ENCODE data around the gene RACK1. TPM values are rescaled to one million over a fixed set of nuclear protein-coding genes. Genes with fewer than 3 reads are reported as not detected.
"Not testable (repeated sequence)": the region's sequence is repeated elsewhere in the genome, so short reads cannot be mapped to it uniquely, and the experiment has no call there.

The RACK1 gene
- total RNA-seq, 2 experiments from 2014 or later, result 2,077 to 5,614 TPM

DNA sequence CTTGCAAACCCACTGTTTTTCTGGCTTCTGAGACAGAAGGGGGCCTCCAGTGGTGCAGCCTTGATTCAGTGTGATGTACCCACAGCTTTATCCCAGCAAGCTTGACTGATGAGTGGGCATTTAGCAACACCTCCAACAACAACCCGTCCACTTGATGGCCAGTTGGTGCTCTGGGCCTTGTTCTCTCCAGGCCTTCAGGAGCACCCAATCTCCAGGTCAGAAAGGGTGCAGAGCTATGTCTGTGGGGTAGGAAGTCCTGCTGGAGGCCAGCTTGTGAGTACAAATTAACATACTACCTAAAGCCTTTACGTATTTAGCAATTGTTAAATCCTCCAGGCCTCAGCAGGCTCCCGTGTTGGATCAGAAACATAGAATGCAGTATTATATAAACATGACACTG lies 27.4 kb upstream of the RACK1 start:
- Histone ChIP-seq H3K4me2 (ENCODE audit: low read length) (no peak overlapping the region), H3K4me3 (ENCODE audit: low read depth, low read length, poor library complexity, severe bottlenecking) (no peak overlapping the region), H3K4me1 (ENCODE audit: insufficient read depth, low read length, poor library complexity, severe bottlenecking) (no peaks in the 10 kb centered on the region), H4K20me1 (ENCODE audit: insufficient read depth, low read length) (no peaks in the 10 kb centered on the region), H3K9me2 (ENCODE audit: insufficient read depth, low read length) (no peaks in the 10 kb centered on the region), H3K79me2 (ENCODE audit: insufficient read depth, low read depth, low read length) (no peaks in the 10 kb centered on the region), H3K36me3 (ENCODE audit: insufficient read depth, low read length) (no peaks in the 10 kb centered on the region), H3K9me3 (ENCODE audit: low read length) (no peaks in the 10 kb centered on the region), H3K27ac (ENCODE audit: low read depth, low read length, poor library complexity, severe bottlenecking) (no peak overlapping the region), H2AFZ (ENCODE audit: low read length) (no peak overlapping the region)
- BruUV-seq (replicated peaks), result no TSS peak
- no peak for DNase-seq (ENCODE audit: low spot score)
- intact Hi-C loops (cut with micrococcal nuclease; ENCODE audit: unreplicated experiment), result no loop called here
- ChIA-PET CTCF (ENCODE audit: unreplicated experiment) (no interaction called here), POLR2A (no interaction called here)
- no peak for TF ChIP-seq EZH2phosphoT487 (IDR thresholded peaks at IDR 0.05; ENCODE audit: borderline replicate concordance, low read depth, low read length)
- TF ChIP-seq, protein P1, sequence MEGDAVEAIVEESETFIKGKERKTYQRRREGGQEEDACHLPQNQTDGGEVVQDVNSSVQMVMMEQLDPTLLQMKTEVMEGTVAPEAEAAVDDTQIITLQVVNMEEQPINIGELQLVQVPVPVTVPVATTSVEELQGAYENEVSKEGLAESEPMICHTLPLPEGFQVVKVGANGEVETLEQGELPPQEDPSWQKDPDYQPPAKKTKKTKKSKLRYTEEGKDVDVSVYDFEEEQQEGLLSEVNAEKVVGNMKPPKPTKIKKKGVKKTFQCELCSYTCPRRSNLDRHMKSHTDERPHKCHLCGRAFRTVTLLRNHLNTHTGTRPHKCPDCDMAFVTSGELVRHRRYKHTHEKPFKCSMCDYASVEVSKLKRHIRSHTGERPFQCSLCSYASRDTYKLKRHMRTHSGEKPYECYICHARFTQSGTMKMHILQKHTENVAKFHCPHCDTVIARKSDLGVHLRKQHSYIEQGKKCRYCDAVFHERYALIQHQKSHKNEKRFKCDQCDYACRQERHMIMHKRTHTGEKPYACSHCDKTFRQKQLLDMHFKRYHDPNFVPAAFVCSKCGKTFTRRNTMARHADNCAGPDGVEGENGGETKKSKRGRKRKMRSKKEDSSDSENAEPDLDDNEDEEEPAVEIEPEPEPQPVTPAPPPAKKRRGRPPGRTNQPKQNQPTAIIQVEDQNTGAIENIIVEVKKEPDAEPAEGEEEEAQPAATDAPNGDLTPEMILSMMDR (conservative IDR thresholded peaks at IDR 0.05; ENCODE audit: low read length), result no peak

DNA sequence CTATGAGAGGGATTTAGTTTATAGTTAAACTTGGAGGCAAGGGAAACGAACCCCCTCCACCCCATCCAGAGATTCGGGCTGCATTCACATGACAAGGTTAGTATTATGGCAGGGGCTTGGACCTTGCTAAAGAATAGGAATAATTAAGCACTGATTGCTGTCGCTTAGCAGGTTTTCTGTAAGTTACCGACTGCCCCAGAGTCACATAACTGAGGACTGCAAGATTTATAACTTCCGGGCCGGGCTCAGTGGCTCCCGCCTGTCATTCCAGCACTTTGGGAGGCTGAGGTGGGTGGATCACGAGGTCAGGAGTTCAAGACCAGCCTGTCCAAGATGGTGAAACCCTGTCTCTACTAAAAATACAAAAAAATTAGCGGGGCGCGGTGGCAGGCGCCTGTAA lies 24.2 kb upstream of the RACK1 start:
- intact Hi-C loops (cut with micrococcal nuclease; ENCODE audit: unreplicated experiment); CTCF ChIA-PET (ENCODE audit: unreplicated experiment); POLR2A ChIA-PET; H3K4me2 ChIP-seq (ENCODE audit: low read length); H2AFZ ChIP-seq (ENCODE audit: low read length); H3K79me2 ChIP-seq (ENCODE audit: insufficient read depth, low read depth, low read length); H3K9me3 ChIP-seq (ENCODE audit: low read length); H3K4me1 ChIP-seq (ENCODE audit: insufficient read depth, low read length, poor library complexity, severe bottlenecking); BruUV-seq (replicated peaks); H3K27ac ChIP-seq (ENCODE audit: low read depth, low read length, poor library complexity, severe bottlenecking); H3K4me3 ChIP-seq (ENCODE audit: low read depth, low read length, poor library complexity, severe bottlenecking); H4K20me1 ChIP-seq (ENCODE audit: insufficient read depth, low read length); H3K9me2 ChIP-seq (ENCODE audit: insufficient read depth, low read length); DNase-seq (ENCODE audit: low spot score): not testable (repeated sequence)
- peaks cover 12% of the 10 kb centered on the region for H3K36me3 ChIP-seq (ENCODE audit: insufficient read depth, low read length)

DNA sequence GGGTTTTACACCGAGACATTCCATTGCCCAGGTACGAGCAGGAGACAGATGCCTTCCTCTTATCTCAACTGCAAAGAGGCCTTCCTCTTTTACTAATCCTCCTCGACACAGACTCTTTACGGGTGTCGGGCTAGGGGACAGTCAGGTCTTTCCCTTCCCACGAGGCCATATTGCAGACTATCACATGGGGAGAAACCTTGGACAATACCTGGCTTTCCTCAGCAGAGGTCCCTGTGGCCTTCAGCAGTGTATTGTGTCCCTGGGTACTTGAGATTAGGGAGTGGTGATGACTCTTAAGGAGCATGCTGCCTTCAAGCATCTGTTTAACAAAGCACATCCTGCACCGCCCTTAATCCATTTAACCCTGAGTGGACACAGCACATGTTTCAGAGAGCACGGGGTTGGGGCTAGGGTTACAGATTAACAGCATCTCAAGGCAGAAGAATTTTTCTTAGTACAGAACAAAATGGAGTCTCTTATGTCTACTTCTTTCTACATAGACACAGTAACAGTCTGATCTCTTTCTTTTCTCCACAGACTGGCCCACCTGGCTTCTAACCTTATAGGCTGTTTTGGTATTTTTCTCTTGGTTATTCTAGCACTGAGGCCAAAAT lies 23.7 kb upstream of the RACK1 start:
- CTCF ChIA-PET (ENCODE audit: unreplicated experiment); H3K4me3 ChIP-seq (ENCODE audit: low read depth, low read length, poor library complexity, severe bottlenecking); POLR2A ChIA-PET; H4K20me1 ChIP-seq (ENCODE audit: insufficient read depth, low read length); H3K9me3 ChIP-seq (ENCODE audit: low read length); H2AFZ ChIP-seq (ENCODE audit: low read length); BruUV-seq (replicated peaks); H3K4me2 ChIP-seq (ENCODE audit: low read length); intact Hi-C loops (cut with micrococcal nuclease; ENCODE audit: unreplicated experiment); H3K27ac ChIP-seq (ENCODE audit: low read depth, low read length, poor library complexity, severe bottlenecking); DNase-seq (ENCODE audit: low spot score); H3K9me2 ChIP-seq (ENCODE audit: insufficient read depth, low read length); H3K4me1 ChIP-seq (ENCODE audit: insufficient read depth, low read length, poor library complexity, severe bottlenecking); H3K79me2 ChIP-seq (ENCODE audit: insufficient read depth, low read depth, low read length): not testable (repeated sequence)
- H3K36me3 ChIP-seq (ENCODE audit: insufficient read depth, low read length), result peaks cover 17% of the 10 kb centered on the region
